ENCODE results near the gene ATP9A. TPM values are rescaled to one million over a fixed set of nuclear protein-coding genes. Genes with fewer than 3 reads are reported as not detected.
A peak's percentile ranks its signal among the peaks of the same experiment; 100 is the strongest.
"Not testable (repeated sequence)": the region's sequence is repeated elsewhere in the genome, so short reads cannot be mapped to it uniquely, and the experiment has no call there.

The ATP9A gene, protein sequence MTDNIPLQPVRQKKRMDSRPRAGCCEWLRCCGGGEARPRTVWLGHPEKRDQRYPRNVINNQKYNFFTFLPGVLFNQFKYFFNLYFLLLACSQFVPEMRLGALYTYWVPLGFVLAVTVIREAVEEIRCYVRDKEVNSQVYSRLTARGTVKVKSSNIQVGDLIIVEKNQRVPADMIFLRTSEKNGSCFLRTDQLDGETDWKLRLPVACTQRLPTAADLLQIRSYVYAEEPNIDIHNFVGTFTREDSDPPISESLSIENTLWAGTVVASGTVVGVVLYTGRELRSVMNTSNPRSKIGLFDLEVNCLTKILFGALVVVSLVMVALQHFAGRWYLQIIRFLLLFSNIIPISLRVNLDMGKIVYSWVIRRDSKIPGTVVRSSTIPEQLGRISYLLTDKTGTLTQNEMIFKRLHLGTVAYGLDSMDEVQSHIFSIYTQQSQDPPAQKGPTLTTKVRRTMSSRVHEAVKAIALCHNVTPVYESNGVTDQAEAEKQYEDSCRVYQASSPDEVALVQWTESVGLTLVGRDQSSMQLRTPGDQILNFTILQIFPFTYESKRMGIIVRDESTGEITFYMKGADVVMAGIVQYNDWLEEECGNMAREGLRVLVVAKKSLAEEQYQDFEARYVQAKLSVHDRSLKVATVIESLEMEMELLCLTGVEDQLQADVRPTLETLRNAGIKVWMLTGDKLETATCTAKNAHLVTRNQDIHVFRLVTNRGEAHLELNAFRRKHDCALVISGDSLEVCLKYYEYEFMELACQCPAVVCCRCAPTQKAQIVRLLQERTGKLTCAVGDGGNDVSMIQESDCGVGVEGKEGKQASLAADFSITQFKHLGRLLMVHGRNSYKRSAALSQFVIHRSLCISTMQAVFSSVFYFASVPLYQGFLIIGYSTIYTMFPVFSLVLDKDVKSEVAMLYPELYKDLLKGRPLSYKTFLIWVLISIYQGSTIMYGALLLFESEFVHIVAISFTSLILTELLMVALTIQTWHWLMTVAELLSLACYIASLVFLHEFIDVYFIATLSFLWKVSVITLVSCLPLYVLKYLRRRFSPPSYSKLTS
- total RNA-seq (35.2 and 41.5 TPM in 2 replicates), polyA plus RNA-seq (18.5 and 20.9 TPM in 2 replicates), polyA minus RNA-seq (85.7 and 89.7 TPM in 2 replicates), Bru-seq, nascent RNA (percentile 69 among the genes with signal in this experiment), BruChase-seq, experiment 1, labeled RNA remaining after a 6-hour chase (percentile 66 among the genes with signal in this experiment), BruChase-seq, experiment 2, labeled RNA remaining after a 2-hour chase (percentile 67 among the genes with signal in this experiment)
- 16.6 and 17.8 TPM in 2 replicates for polyA plus RNA-seq (2011; cell fraction: cytosol; rRNA removed)
- 25.9 and 26.1 TPM in 2 replicates for polyA plus RNA-seq (2011; cell fraction: nucleus; rRNA removed)
- polyA plus RNA-seq (2012), result 21.5 and 23.6 TPM in 2 replicates
- polyA minus RNA-seq (2011; cell fraction: cytosol; rRNA and poly(A)+ RNA removed), result 12.4 TPM
- polyA minus RNA-seq (2011; cell fraction: nucleus; rRNA and poly(A)+ RNA removed), result 29.2 and 31.2 TPM in 2 replicates
- long read RNA-seq, full-length matches to known transcripts, result 13 of 30 reads
- long read RNA-seq, partial matches to known transcripts, result 5 of 30 reads
- long read RNA-seq, other reads (novel, unspliced or antisense), result 12 of 30 reads

GRCh38 chr20:51767867-51768758, at the start of gene ATP9A:
Gene ATP9A, minus strand, starts transcription at chr20:51768390. Its CDS starts 21 bp downstream, at chr20:51768369.
- Histone ChIP-seq H3K4me2 (ENCODE audit: insufficient read depth, low read length) (peak within 1 kb of the TSS; percentile 85), H2AFZ (ENCODE audit: low read depth, low read length) (peak within 1 kb of the TSS; percentile 65), H3K27me3 (ENCODE audit: control insufficient read depth in 2 of 2, insufficient read depth in 2 of 2, low read length in 2 of 2) (no peaks in the 10 kb centered on the region), H3K79me2 (ENCODE audit: control insufficient read depth, insufficient read depth, low read length) (peaks cover 3% of the 10 kb centered on the region), H3K36me3 (ENCODE audit: control insufficient read depth in 2 of 2, extremely low read depth in 1 of 2, insufficient read depth in 2 of 2, low read length in 2 of 2) (no peaks in the 10 kb centered on the region), H3K9me1 (replicated peaks; ENCODE audit: control insufficient read depth, extremely low read depth, insufficient read depth, low read length) (no peaks in the 10 kb centered on the region), H3K9ac (replicated peaks; ENCODE audit: extremely low read depth, insufficient read depth, low read length) (peak within 1 kb of the TSS; percentile 88), H3K4me1 (ENCODE audit: control insufficient read depth, extremely low read depth, insufficient read depth, low read length) (no peaks in the 10 kb centered on the region), H3K27ac (ENCODE audit: insufficient read depth, low read depth, low read length) (peak within 1 kb of the TSS; percentile 55), H4K20me1 (replicated peaks; ENCODE audit: control insufficient read depth, extremely low read depth, insufficient read depth, low read length) (no peaks in the 10 kb centered on the region), H3K4me3 (replicated peaks in 1 of 3; ENCODE audit: insufficient read depth in 1 of 3, low read depth in 1 of 3, low read length in 3 of 3) (peak within 1 kb of the TSS; percentile 51 to 88 (median 86)), H3K9me3 (replicated peaks; ENCODE audit: control insufficient read depth, insufficient read depth, low read length) (no peaks in the 10 kb centered on the region)
- FAIRE-seq, result peak; percentile 46
- ChIA-PET POLR2A (no interaction called here), CTCF (interaction anchor here (0.7 to 1.5 kb wide), 5 partner anchors 16 to 217 kb away, joined by 3 to 4 read pairs (median 3); no protein-coding TSS in a partner anchor)
- dilution Hi-C loops (cut with MboI; ENCODE audit: extremely low pct_ligation_motif_present, low sequenced_read_pairs), result no loop called here
- intact Hi-C loops (cut with micrococcal nuclease), result loop anchor here (2.0 to 10.0 kb wide), 5 partner anchors 15 to 403 kb away; no protein-coding TSS in a partner anchor
- TF ChIP-seq MAX (IDR thresholded peaks at IDR 0.05; ENCODE audit: insufficient read depth, insufficient read length) (no peak), POLR2AphosphoS5 (IDR thresholded peaks at IDR 0.05; ENCODE audit: insufficient read depth, low read depth, low read length) (no peak), POLR2A (IDR thresholded peaks at IDR 0.05; ENCODE audit: low read depth, low read length) (no peak), JUN (IDR thresholded peaks at IDR 0.05; ENCODE audit: borderline replicate concordance, insufficient read depth, insufficient read length, low read depth) (no peak), GATA2 (IDR thresholded peaks at IDR 0.05; ENCODE audit: insufficient read depth, insufficient read length, low read depth, low read length) (no peak)
- no peak for DNase-seq (ENCODE audit: low read depth, low spot score)
- BruUV-seq (replicated peaks), result TSS peak; percentile 13

GRCh38 chr20:51816856-51817255, 48.7 kb upstream of the ATP9A start:
- CTCF ChIA-PET, result interaction anchor here (1.2 kb wide), 1 partner anchor 149 kb away, joined by 3 read pairs; no protein-coding TSS in a partner anchor

More at GRCh38 chr20:51816856-51817255, 48.7 kb upstream of the ATP9A start:
- H3K9ac ChIP-seq (replicated peaks; ENCODE audit: extremely low read depth, insufficient read depth, low read length); BruUV-seq (replicated peaks); H3K27ac ChIP-seq (ENCODE audit: insufficient read depth, low read depth, low read length); H3K4me2 ChIP-seq (ENCODE audit: insufficient read depth, low read length); intact Hi-C loops (cut with micrococcal nuclease); FAIRE-seq; H3K9me1 ChIP-seq (replicated peaks; ENCODE audit: control insufficient read depth, extremely low read depth, insufficient read depth, low read length); dilution Hi-C loops (cut with MboI; ENCODE audit: extremely low pct_ligation_motif_present, low sequenced_read_pairs); H3K9me3 ChIP-seq (replicated peaks; ENCODE audit: control insufficient read depth, insufficient read depth, low read length); H2AFZ ChIP-seq (ENCODE audit: low read depth, low read length); H3K4me3 ChIP-seq (replicated peaks in 1 of 3; ENCODE audit: insufficient read depth in 1 of 3, low read depth in 1 of 3, low read length in 3 of 3); H4K20me1 ChIP-seq (replicated peaks; ENCODE audit: control insufficient read depth, extremely low read depth, insufficient read depth, low read length); H3K27me3 ChIP-seq (ENCODE audit: control insufficient read depth in 2 of 2, insufficient read depth in 2 of 2, low read length in 2 of 2); H3K36me3 ChIP-seq (ENCODE audit: control insufficient read depth in 2 of 2, extremely low read depth in 1 of 2, insufficient read depth in 2 of 2, low read length in 2 of 2); H3K79me2 ChIP-seq (ENCODE audit: control insufficient read depth, insufficient read depth, low read length); H3K4me1 ChIP-seq (ENCODE audit: control insufficient read depth, extremely low read depth, insufficient read depth, low read length); DNase-seq (ENCODE audit: low read depth, low spot score): not testable (repeated sequence)
- POLR2A ChIA-PET, result interaction anchor here (0.5 kb wide), 1 partner anchor 199 kb away, joined by 3 read pairs; no protein-coding TSS in a partner anchor
